ENCODE measurements around the gene OR52D1.

The OR52D1 gene

DNA sequence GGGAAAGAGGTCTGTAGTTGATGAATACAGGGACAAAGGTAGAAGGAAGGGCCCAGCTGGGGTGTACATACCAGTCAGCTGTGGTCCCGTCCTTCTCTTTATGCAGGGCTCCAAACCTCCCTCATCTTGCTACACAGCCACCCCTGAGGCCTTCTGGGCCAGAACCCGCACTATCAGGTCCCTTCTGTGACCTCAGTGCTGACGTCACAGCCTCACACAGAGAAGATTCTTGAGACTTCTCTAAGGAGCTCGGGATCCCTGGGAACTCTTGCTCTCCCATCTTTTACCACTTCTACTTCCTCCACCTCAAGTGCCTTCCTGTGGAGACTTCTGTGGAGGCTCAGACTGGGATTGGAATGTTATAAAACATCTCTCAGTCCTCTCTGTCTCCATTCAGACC is 21.3 kb downstream of the OR52D1 start, which contains the start of gene UBQLN3:
Gene UBQLN3, minus strand, starts transcription at position 155 of the 400 bp plus-strand sequence. CDS start 399 bp downstream, outside the sequence.
- no peak for DNase-seq

DNA sequence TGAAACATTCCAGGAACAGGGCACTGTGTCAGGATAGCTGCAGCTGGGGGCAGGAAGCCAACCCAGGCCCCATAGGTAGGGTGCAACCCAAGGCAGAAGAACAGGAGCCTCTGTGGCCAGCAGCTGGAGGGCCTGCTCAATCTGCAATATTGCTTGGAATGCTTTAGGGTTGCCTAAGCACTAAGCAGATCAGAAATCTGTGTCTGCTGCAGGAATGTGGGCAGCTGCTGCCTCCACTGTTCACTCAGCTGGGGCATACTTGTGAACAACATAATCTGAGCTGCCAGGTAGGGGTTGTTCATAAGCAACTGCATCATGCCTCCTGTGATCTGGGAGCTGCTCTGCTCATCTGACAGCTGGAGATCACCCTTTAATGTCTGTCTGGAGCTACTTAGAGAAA is 26.4 kb downstream of the OR52D1 start:
- DNase-seq: no peak

DNA sequence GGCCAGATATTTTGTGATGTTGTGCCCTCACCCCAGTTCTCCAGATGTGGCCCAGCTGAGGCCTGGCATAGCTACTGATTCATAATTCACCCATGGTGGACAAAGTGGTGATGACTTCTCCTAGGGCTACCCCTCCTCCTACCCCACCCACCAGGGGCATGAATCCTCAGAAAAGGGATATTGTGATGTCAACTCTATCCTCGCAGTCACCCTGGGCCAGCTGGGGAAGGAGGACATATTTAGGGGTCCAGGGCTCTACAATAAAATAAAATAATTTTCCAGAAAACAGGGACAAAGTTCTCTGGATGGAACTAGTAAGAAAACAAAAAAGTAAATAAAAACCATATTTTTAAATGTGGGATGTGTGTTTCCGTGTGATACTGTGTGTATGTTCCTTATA is 28.1 kb downstream of the OR52D1 start, which contains the start of gene UBQLNL:
Gene UBQLNL, minus strand, starts transcription at position 101 of the 400 bp plus-strand sequence. CDS start 258 bp downstream, outside the sequence.
- no peak for DNase-seq

DNA sequence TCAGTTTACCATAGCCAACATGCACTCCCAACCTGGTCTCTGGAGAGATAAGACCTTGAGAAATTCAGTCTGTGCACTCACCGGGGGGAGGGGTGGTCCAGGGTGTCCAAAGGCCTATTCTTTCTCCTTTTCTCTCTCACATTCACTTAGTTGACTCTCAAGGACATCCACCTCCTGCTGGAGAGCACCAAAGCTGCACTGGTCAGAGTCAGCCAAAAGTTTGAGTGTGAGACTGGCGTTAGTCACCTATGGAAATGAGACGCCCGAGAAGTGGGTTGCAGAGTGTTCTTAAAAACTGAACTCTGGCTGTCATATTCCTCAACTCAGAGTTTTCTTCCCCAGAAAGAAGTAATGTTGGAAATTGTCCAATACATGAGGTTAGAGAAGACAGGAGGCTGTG is 33.1 kb downstream of the OR52D1 start:
- no peak for DNase-seq

DNA sequence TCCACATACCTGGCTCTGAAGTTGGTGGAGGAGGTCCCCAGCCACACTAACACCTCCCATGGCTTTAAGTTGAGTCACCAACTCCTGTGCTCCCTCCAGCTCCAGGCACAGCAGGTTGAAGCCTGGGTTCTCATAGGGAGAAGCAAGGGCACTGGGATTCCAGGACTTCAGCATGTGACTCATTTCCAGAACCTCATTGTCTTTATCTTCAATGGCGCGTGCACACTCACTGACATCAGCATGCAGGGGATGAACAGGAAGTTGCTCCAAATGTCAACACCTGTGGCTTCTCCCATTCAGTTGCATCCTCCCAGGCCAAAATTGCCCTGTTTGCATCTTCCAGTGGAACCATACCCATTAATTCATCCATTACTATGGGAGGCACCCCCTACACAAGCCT is 33.8 kb downstream of the OR52D1 start:
- DNase-seq: no peak

DNA sequence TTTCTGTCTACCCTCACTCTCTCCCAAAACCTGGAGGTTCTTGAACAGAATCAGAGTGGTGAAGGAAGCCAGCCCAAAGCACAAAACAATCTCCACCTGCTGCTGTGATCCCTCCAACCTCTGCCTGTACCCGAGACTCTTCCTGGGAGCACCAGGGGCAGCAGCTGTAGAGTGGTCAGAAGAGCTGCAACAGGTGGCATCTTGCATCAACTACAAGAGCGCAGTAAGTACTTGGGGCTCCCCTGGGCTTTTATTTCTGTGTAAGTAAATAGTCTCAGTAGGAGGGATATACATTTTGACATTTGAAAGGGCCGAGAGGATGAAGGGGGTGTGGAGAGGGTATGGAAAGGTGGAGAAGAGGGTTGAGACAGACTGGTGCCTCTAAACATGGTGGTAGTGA is 36.3 kb downstream of the OR52D1 start:
- DNase-seq: no peak

DNA sequence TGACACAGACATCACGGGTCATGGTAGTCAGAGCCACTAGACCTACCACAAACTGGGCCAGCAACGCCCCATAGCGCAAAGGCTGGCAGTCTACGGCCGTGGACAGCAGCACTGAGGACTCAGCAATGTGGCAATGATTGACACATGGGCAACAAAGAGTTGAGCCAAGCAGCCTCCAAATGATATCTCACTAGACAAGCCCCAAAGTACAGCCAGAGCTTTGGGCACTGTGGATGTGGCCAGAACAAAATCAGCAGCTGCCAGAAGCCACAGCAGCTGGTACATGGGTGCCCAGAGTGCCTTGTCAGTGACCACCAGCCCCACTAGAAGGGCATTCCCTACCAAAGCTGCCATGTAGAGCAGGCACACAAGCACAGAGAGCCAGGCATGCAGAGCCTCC is 39.2 kb downstream of the OR52D1 start:
- no peak for DNase-seq

DNA sequence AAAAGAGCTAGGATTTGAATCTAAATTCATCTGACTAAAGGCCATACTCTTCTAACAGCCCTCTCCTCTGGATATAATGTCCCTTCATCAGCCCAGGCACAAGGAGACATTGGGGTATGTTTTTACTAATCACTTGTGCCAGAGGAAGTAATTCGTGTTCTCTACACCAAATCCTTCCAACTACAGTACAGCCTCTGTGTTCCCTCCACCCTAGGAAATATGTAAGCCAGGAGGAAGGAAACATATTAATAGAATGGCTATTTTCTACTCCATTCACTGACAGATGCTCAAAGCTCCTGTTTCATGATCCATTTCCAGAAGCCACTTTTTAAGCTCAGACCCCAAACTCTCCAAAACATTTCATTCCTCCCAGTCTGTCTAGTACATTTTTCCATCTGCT is 40.0 kb downstream of the OR52D1 start:
- DNase-seq: no peak

DNA sequence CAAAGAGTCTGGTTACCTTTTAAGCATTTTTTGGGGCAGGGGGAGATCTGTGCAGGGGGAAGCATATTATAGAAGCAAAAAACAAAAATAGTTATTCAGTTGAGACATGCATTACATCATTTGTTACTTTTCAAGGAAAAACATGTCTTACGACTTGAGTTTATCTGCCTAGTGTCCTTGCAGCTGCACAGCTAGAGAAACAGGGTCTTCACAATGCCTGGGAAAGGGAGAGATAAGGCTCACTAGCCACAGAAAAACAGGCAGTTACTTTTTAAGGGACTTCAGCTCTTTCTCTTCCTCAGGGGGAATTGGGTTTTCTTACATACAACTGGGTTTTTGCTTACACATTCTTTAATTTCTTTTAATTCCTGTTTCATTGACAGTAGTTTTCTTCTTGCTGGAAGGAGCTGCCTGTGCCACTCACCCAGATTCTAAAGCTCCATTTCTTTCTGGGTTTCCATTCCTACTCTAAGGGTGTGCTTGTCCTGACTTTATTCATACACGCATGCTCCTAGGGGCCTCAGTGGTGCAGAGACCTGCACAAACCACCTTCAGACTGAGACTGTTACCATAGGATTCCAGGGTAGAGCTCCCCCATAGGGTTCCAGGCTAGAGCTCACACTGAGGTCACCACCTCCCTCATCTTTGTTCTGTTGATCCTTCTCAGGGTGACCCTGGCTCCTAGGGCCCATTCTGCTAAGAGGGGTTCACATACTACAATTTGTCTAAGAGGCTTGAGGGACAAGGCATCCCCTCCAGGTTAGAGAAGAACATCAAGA is 42.8 kb downstream of the OR52D1 start:
- DNase-seq: no peak

DNA sequence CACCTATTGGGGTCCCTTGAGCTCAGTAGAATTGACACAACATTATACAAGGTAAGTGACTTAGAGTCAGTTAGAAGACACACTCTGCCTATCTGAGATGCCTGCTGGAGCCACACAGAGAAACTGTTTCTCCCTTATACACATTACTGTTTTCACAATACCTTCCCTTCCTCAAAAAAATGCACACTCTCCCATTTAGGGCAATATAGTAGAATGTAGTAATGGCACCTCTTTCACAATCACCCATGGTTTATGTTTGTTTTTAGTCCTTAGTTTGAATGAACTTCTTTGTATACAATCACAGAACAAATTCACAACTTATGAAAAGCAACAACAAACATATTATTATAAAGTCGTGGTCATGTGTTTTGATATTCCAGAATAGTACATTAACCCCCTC is 45.6 kb downstream of the OR52D1 start:
- no peak for DNase-seq

DNA sequence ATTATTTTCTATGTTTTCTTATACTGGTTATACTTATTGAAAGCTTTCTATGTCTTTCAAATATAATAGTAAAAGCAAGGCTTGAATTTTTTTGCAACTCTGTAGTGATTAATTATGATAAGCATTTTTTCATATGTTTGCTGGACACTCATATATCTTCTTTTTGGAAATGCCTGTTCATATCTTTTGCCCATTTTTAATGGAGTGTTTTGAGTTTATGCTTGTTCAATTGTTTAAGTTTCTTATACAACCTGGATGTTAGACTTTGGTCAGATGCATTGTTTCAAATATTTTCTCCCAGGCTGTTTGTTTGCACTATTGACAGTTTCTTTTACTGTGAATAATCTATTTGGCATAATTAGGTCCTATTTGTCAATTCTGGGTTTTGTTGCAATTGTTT is 48.0 kb downstream of the OR52D1 start:
- DNase-seq: no peak
